Measurements from ENCODE around the gene IL36RN.

GRCh38 chr2:113032737-113033136 lies 26.3 kb upstream of the IL36RN start:
- no peak for TF ChIP-seq MEF2A (IDR thresholded peaks at IDR 0.05; ENCODE audit: borderline replicate concordance, low read depth)
- TF ChIP-seq CTCF (IDR thresholded peaks at IDR 0.05) = no peak
- TF ChIP-seq POLR2AphosphoS5 (IDR thresholded peaks at IDR 0.05; ENCODE audit: low read depth, low read length) = no peak
- TF ChIP-seq RCOR1 (IDR thresholded peaks at IDR 0.05; ENCODE audit: low read length) = no peak
- no peak for TF ChIP-seq YY1 (IDR thresholded peaks at IDR 0.05; ENCODE audit: low read depth)
- TF ChIP-seq TAF1 (IDR thresholded peaks at IDR 0.05; ENCODE audit: borderline replicate concordance, low read depth, low read length) = no peak
- TF ChIP-seq USF2 (IDR thresholded peaks at IDR 0.05; ENCODE audit: borderline replicate concordance, low read depth, low read length) = no peak
- no peak for TF ChIP-seq TCF12 (IDR thresholded peaks at IDR 0.05)
- no peak for TF ChIP-seq RXRA (IDR thresholded peaks at IDR 0.05; ENCODE audit: borderline replicate concordance, low read depth)
- no peak for TF ChIP-seq FOSL2 (IDR thresholded peaks at IDR 0.05; ENCODE audit: borderline replicate concordance, low read depth)
- no peak for TF ChIP-seq RFX5 (IDR thresholded peaks at IDR 0.05; ENCODE audit: low read length)
- no peak for TF ChIP-seq REST (IDR thresholded peaks at IDR 0.05; ENCODE audit: low read depth, low read length)
- no peak for TF ChIP-seq NRF1 (IDR thresholded peaks at IDR 0.05; ENCODE audit: low read depth, low read length)
- no peak for TF ChIP-seq SIN3A (IDR thresholded peaks at IDR 0.05; ENCODE audit: borderline replicate concordance, low read depth, low read length)

Measured in SK-N-SH (cell line).